ENCODE results near the gene TIAL1.
"Not testable (repeated sequence)": the region's sequence is repeated elsewhere in the genome, so short reads cannot be mapped to it uniquely, and the experiment has no call there.

The TIAL1 gene

GRCh38 chr10:119596537-119597404, at the start of gene TIAL1:
Gene TIAL1 (minus strand): TSS chr10:119596964. CDS start chr10:119596465, 499 bp downstream.
- DNase-seq (ENCODE audit: low spot score): peak; percentile 94

- DNase-seq (ENCODE audit: low spot score): no peak
Observed at GRCh38 chr10:119644994-119645393, 48.2 kb upstream of the TIAL1 start.

- no peak for DNase-seq (ENCODE audit: low spot score)
Observed at GRCh38 chr10:119644205-119644814, 47.5 kb upstream of the TIAL1 start.

- no peak for DNase-seq (ENCODE audit: low spot score)
Observed at GRCh38 chr10:119643306-119644204, 46.8 kb upstream of the TIAL1 start.

GRCh38 chr10:119642556-119643111, 45.9 kb upstream of the TIAL1 start:
- DNase-seq (ENCODE audit: low spot score): no peak

GRCh38 chr10:119640875-119641526, 44.2 kb upstream of the TIAL1 start:
- no peak for DNase-seq (ENCODE audit: low spot score)

GRCh38 chr10:119640384-119640783, 43.6 kb upstream of the TIAL1 start:
- no peak for DNase-seq (ENCODE audit: low spot score)

GRCh38 chr10:119638982-119639381, 42.2 kb upstream of the TIAL1 start:
- DNase-seq (ENCODE audit: low spot score): no peak

GRCh38 chr10:119637631-119638030, 40.9 kb upstream of the TIAL1 start:
- DNase-seq (ENCODE audit: low spot score): no peak

GRCh38 chr10:119634219-119634544, 37.4 kb upstream of the TIAL1 start:
- DNase-seq (ENCODE audit: low spot score): no peak

- DNase-seq (ENCODE audit: low spot score): no peak
Observed at GRCh38 chr10:119633538-119634218, 36.9 kb upstream of the TIAL1 start.

- no peak for DNase-seq (ENCODE audit: low spot score)
Observed at GRCh38 chr10:119630300-119630699, 33.5 kb upstream of the TIAL1 start.

- no peak for DNase-seq (ENCODE audit: low spot score)
Observed at GRCh38 chr10:119625570-119626280, 29.0 kb upstream of the TIAL1 start.

GRCh38 chr10:119621078-119621384, 24.3 kb upstream of the TIAL1 start:
- no peak for DNase-seq (ENCODE audit: low spot score)

- no peak for DNase-seq (ENCODE audit: low spot score)
Observed at GRCh38 chr10:119620241-119621077, 23.7 kb upstream of the TIAL1 start.

- DNase-seq (ENCODE audit: low spot score): not testable (repeated sequence)
Observed at GRCh38 chr10:119619811-119620210, 23.0 kb upstream of the TIAL1 start.

GRCh38 chr10:119619215-119619614, 22.5 kb upstream of the TIAL1 start:
- DNase-seq (ENCODE audit: low spot score): no peak

GRCh38 chr10:119616882-119617570, 20.3 kb upstream of the TIAL1 start:
- no peak for DNase-seq (ENCODE audit: low spot score)

GRCh38 chr10:119614686-119615085, 17.9 kb upstream of the TIAL1 start:
- no peak for DNase-seq (ENCODE audit: low spot score)

All from hematopoietic multipotent progenitor cell treated with erythropoietin and hydrocortisone succinate and interleukin-3 and kit ligand, for 17 days (in vitro differentiated cells).